Adrenal gland (tissue), 12 donors: ENCODE measurements around the gene TPP1. TPM values are rescaled to one million over a fixed set of nuclear protein-coding genes. Genes with fewer than 3 reads are reported as not detected.

Source experiments
- DNase-seq, 7 donors: peaks; one replicate each; pipeline ENCODE4 v3.0.0-alpha.2; 2019 to 2020
- H3K27ac ChIP-seq, 5 donors: fragments of 200-600 bp; sonication (generic) in 4 of 5; 1 replicate in 3 of 5; 2 replicates in 2 of 5; pipeline versions ENCODE4 v1.5.1 to v1.8.0; 2016 to 2020; ENCODE audit warnings: mild to moderate bottlenecking in 1 of 5
- H3K27me3 ChIP-seq: fragments of 200-600 bp; 2 replicates; pipeline ENCODE4 v1.8.0; 2021
- H3K36me3 ChIP-seq, 2 donors: fragments of 200-600 bp; replicated peaks in 1 of 2; 1 replicate in 1 of 2; 2 replicates in 1 of 2; pipeline versions ENCODE4 v1.5.1 to v1.8.0; 2018 to 2022
- H3K4me1 ChIP-seq, 2 donors: fragments of 200-600 bp; replicated peaks in 1 of 2; 1 replicate in 1 of 2; 2 replicates in 1 of 2; pipeline versions ENCODE4 v1.5.1 to v1.8.0; 2018 to 2021
- H3K4me3 ChIP-seq, 4 donors: fragments of 200-600 bp; sonication (generic) in 3 of 4; one replicate each; pipeline ENCODE4 v1.5.1; 2016 to 2018
- H3K9me3 ChIP-seq, 3 donors: fragments of 200-600 bp; sonication (generic) in 1 of 3; replicated peaks in 1 of 3; 1 replicate in 2 of 3; 2 replicates in 1 of 3; pipeline versions ENCODE4 v1.5.1 to v1.8.0; 2016 to 2021
- CTCF ChIP-seq, 6 experiments: fragments of 450-650 bp in 4 of 6; fragments of 200-600 bp in 2 of 6; sonication (generic) in 1 of 6; IDR thresholded peaks; 1 replicate in 5 of 6; 2 replicates in 1 of 6; pipeline versions ENCODE4 v1.5.1 to v1.8.0; 2016 to 2021; ENCODE audit warnings: antibody characterized with exemption in 6 of 6, mild to moderate bottlenecking in 2 of 6, moderate library complexity in 1 of 6
- POLR2A ChIP-seq, 2 donors: fragments of 450-650 bp; IDR thresholded peaks; one replicate each; pipeline ENCODE4 v1.6.1; 2017; ENCODE audit warnings: antibody characterized with exemption in 2 of 2, mild to moderate bottlenecking in 2 of 2, moderate library complexity in 1 of 2
- WGBS, 4 donors: extraction: QIAGEN DNeasy Blood & Tissue Kit in 2 of 4; methylation state at CpG; one replicate each; pipeline versions ENCODE4 v1.1.5 to v1.1.7; 2013 to 2017; 5-methylcytosine and 5-hydroxymethylcytosine counted together
- intact Hi-C, 2 donors: fragments of 100-400 bp; cut with DNase I; formaldehyde crosslinking; loops; one replicate each; pipeline versions ENCODE4 v1.14.1 to v1.15.0; 2022 to 2023
- polyA plus RNA-seq, 3 donors: library from polyadenylated mRNA; stranded (reverse); fragments of 200-250 nt in 2 of 3; fragments of 350-450 nt in 1 of 3; fragmentation: Illumina TruSeq in 1 of 3; extraction: RNeasy Lipid Tissue Mini Kit (QIAGEN cat#74804) in 1 of 3; gene quantifications; one replicate each; pipeline ENCODE4 v1.2.3, GENCODE V29; 2013 to 2014
- total RNA-seq, 9 donors: library from RNA; depleted of rRNA in 4 of 9; stranded (reverse); fragments of >200 nt in 4 of 9; fragments of 120-200 nt in 1 of 9; fragmentation: NEBNext Ultra II Directional in 1 of 9; extraction: Animal tissue kit (Norgen Biotek cat#: 25700) in 1 of 9; gene quantifications; one replicate each; pipeline versions ENCODE4 v1.1.0 to v1.2.4, GENCODE V29; 2013 to 2023
- donor health status: healthy with polysubstance abuse.
- donor health status: Bipolar disorder and iron deficiency.
- donor health status: DM: yes; HTN: yes; CAD: no.
- donor health status: DM: no; HTN: no; CAD: no.
- donor health status: DM: no; HTN: no; CAD: no.
- donor health status: DM: yes; HTN: yes; CAD: no.

Gene TPP1
- total and polyA plus RNA-seq, 12 donors, result 53.2 to 464 (median 288) TPM

DNA sequence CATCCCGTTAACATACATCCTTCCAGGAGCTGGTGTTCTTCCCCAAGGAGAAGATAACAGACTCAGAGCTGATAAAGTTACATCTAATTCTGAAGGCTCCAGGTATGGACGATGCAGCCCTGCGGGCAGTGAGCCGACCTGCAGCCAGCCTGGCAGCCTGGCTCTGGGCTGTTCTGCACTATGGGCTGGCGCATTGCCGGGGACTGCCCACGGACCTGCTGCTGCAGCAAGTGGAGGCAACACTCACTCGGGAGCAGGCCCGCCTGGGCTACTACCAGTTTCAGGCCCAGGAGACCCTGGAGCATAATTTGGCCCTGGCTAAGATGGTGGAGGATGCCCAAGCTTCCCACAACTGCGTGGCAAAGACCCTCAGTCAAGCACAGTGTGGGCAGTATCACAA lies 55.6 kb downstream of the TPP1 start:
- H3K27ac ChIP-seq, result no peak overlapping the region
- WGBS, 4 donors, result 80 to 95% (median 91%) methylated on average over 1 to 10 of the region's 10 CpGs
- no peaks in the 10 kb centered on the region for H3K27me3 ChIP-seq
- peaks cover 3 to 6% of the 10 kb centered on the region in 2 donors for H3K4me1 ChIP-seq
- H3K4me3 ChIP-seq, result no peak overlapping the region
- TF ChIP-seq CTCF (IDR thresholded peaks at IDR 0.05), result no peak
- TF ChIP-seq POLR2A (IDR thresholded peaks at IDR 0.05), result no peak
- no peak for DNase-seq
- H3K36me3 ChIP-seq, result peaks cover 0 to 3% of the 10 kb centered on the region in 2 donors
- intact Hi-C loops, result no loop called here
- H3K9me3 ChIP-seq, result no peaks in the 10 kb centered on the region

DNA sequence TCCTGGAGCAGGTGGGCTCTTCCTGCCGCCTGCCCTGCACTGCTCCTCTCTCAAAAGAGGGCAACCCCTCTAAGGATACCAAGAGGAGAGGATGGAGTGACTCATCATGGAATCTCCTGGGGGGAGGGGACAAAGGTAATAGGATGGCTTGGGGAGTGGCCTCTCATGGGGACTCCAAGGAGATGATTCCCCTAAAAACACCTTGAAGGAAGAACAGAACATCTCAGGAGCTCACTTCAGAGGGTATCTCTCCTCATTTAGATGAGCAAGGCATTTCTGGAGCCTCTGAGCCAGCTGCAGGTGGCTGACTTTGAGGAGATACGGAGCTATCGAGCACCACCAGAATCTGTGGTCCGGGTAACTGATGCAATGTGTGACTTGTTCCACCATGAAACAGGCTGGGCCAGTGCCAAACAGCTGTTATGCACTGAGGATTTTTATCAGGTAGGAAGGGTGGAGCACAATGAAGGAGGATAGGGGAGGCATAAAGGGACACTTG lies 56.1 kb downstream of the TPP1 start:
- intact Hi-C loops, result no loop called here
- Histone ChIP-seq H3K27me3 (no peaks in the 10 kb centered on the region), H3K27ac (no peak overlapping the region), H3K9me3 (no peaks in the 10 kb centered on the region), H3K36me3 (peaks cover 0 to 3% of the 10 kb centered on the region in 2 donors), H3K4me1 (peaks cover 0 to 1% of the 10 kb centered on the region in 2 donors), H3K4me3 (no peak overlapping the region)
- WGBS, 4 donors, result 90 to 99% (median 98%) methylated on average over 3 to 4 of the region's 4 CpGs
- TF ChIP-seq POLR2A (IDR thresholded peaks at IDR 0.05), result no peak
- TF ChIP-seq CTCF (IDR thresholded peaks at IDR 0.05), result no peak
- no peak for DNase-seq

Other genes with a start within 250 kb of the TPP1 start
- 10 to 100 TPM; 35.8 to 85.0 (median 67.4) TPM for gene SMPD1, start 228.9 kb downstream of the TPP1 start, total RNA-seq
- gene SMPD1, start 228.9 kb downstream of the TPP1 start, polyA plus RNA-seq, result 10 to 100 TPM; 44.6 to 51.7 (median 44.8) TPM
- gene APBB1, start 200.3 kb downstream of the TPP1 start, total RNA-seq, result 10 to 100 TPM; 27.2 to 65.2 (median 48.7) TPM
- gene APBB1, start 200.3 kb downstream of the TPP1 start, polyA plus RNA-seq, result 10 to 100 TPM; 37.6 to 72.4 (median 53.1) TPM
- 10 to 100 TPM in 1 of 9 donors, 1 to 10 TPM in 7, under 1 TPM in 1; 0.26 to 25.2 (median 1.7) TPM for gene HPX, start 178.4 kb downstream of the TPP1 start, total RNA-seq
- gene HPX, start 178.4 kb downstream of the TPP1 start, polyA plus RNA-seq, result 1 to 10 TPM; 1.5 to 1.8 (median 1.8) TPM
- 10 to 100 TPM in 4 of 9 donors, 1 to 10 TPM in 5; 6.6 to 20.6 (median 9.8) TPM for gene TRIM3, start 145.5 kb downstream of the TPP1 start, total RNA-seq
- 10 to 100 TPM in 2 of 3 donors, 1 to 10 TPM in 1; 6.7 to 23.8 (median 16.8) TPM for gene TRIM3, start 145.5 kb downstream of the TPP1 start, polyA plus RNA-seq
- gene ARFIP2, start 138.1 kb downstream of the TPP1 start, total RNA-seq, result 100 to 1,000 TPM in 1 of 9 donors, 10 to 100 TPM in 8; 47.4 to 108 (median 61.6) TPM
- gene ARFIP2, start 138.1 kb downstream of the TPP1 start, polyA plus RNA-seq, result 10 to 100 TPM; 51.1 to 65.0 (median 53.1) TPM
- 10 to 100 TPM; 30.3 to 81.9 (median 41.1) TPM for gene TIMM10B, start 137.9 kb downstream of the TPP1 start, total RNA-seq
- 10 to 100 TPM; 12.1 to 96.9 (median 16.7) TPM for gene TIMM10B, start 137.9 kb downstream of the TPP1 start, polyA plus RNA-seq
- 10 to 100 TPM in 4 of 9 donors, 1 to 10 TPM in 5; 5.7 to 14.0 (median 8.9) TPM for gene DNHD1, start 122.1 kb downstream of the TPP1 start, total RNA-seq
- 10 to 100 TPM in 2 of 3 donors, 1 to 10 TPM in 1; 3.9 to 27.1 (median 16.8) TPM for gene DNHD1, start 122.1 kb downstream of the TPP1 start, polyA plus RNA-seq
- 10 to 100 TPM in 8 of 9 donors, 1 to 10 TPM in 1; 9.4 to 27.5 (median 20.0) TPM for gene RRP8, start 15.8 kb downstream of the TPP1 start, total RNA-seq
- gene RRP8, start 15.8 kb downstream of the TPP1 start, polyA plus RNA-seq, result 10 to 100 TPM; 24.2 to 34.8 (median 33.5) TPM
- 100 to 1,000 TPM in 8 of 9 donors, 10 to 100 TPM in 1; 99.1 to 191 (median 153) TPM for gene ILK, start 15.6 kb downstream of the TPP1 start, total RNA-seq
- 100 to 1,000 TPM; 117 to 177 (median 162) TPM for gene ILK, start 15.6 kb downstream of the TPP1 start, polyA plus RNA-seq
- 100 to 1,000 TPM in 8 of 9 donors, 10 to 100 TPM in 1; 69.7 to 290 (median 174) TPM for gene TAF10, start 7.2 kb downstream of the TPP1 start, total RNA-seq
- 100 to 1,000 TPM; 280 to 389 (median 310) TPM for gene TAF10, start 7.2 kb downstream of the TPP1 start, polyA plus RNA-seq
- 10 to 100 TPM in 6 of 9 donors, 1 to 10 TPM in 3; 4.3 to 15.3 (median 11.5) TPM for gene DCHS1, start 36.4 kb upstream of the TPP1 start, total RNA-seq
- gene DCHS1, start 36.4 kb upstream of the TPP1 start, polyA plus RNA-seq, result 10 to 100 TPM in 1 of 3 donors, 1 to 10 TPM in 2; 1.3 to 12.1 (median 5.0) TPM
- 100 to 1,000 TPM in 3 of 9 donors, 10 to 100 TPM in 6; 51.2 to 532 (median 79.8) TPM for gene MRPL17, start 63.9 kb upstream of the TPP1 start, total RNA-seq
- gene MRPL17, start 63.9 kb upstream of the TPP1 start, polyA plus RNA-seq, result 100 to 1,000 TPM in 1 of 3 donors, 10 to 100 TPM in 2; 77.8 to 141 (median 97.9) TPM
- gene OR2AG2, start 152.6 kb upstream of the TPP1 start, total RNA-seq, result under 1 TPM in 4 of 9 donors, not detected in 5; 0.14 to 0.64 (median 0.26) TPM
- gene OR2AG2, start 152.6 kb upstream of the TPP1 start, polyA plus RNA-seq, result under 1 TPM in 1 of 3 donors, not detected in 2; 0.27 TPM
- gene OR2AG1, start 163.6 kb upstream of the TPP1 start, total RNA-seq, result not detected
- gene OR2AG1, start 163.6 kb upstream of the TPP1 start, polyA plus RNA-seq, result not detected
- under 1 TPM in 5 of 9 donors, not detected in 4; 0.07 to 0.39 (median 0.13) TPM for gene OR6A2, start 180.3 kb upstream of the TPP1 start, total RNA-seq
- gene OR6A2, start 180.3 kb upstream of the TPP1 start, polyA plus RNA-seq, result not detected
- not detected for gene OR10A5, start 226.3 kb upstream of the TPP1 start, total RNA-seq
- not detected for gene OR10A5, start 226.3 kb upstream of the TPP1 start, polyA plus RNA-seq
- not detected for gene OR10A2, start 243.6 kb upstream of the TPP1 start, total RNA-seq
- not detected for gene OR10A2, start 243.6 kb upstream of the TPP1 start, polyA plus RNA-seq